ENCODE measurements around the gene HRH1. TPM values are rescaled to one million over a fixed set of nuclear protein-coding genes. Genes with fewer than 3 reads are reported as not detected.

Gene HRH1
- total RNA-seq, 2 donors from 2014 or later, result 17.7 to 48.3 TPM

- Histone ChIP-seq H3K9me3 (no peaks in the 10 kb centered on the region), H3K4me1 (ENCODE audit: control insufficient read depth in 1 of 2, low read depth in 2 of 2) (peaks cover 5 to 16% of the 10 kb centered on the region in 2 donors), H3K4me3 (peak overlapping the region; percentile 30), H3K27me3 (replicated peaks; ENCODE audit: insufficient read depth) (no peaks in the 10 kb centered on the region), H3K27ac (peak overlapping the region; percentile 42 to 81), H3K36me3 (no peaks in the 10 kb centered on the region)
- TF ChIP-seq, protein P1, sequence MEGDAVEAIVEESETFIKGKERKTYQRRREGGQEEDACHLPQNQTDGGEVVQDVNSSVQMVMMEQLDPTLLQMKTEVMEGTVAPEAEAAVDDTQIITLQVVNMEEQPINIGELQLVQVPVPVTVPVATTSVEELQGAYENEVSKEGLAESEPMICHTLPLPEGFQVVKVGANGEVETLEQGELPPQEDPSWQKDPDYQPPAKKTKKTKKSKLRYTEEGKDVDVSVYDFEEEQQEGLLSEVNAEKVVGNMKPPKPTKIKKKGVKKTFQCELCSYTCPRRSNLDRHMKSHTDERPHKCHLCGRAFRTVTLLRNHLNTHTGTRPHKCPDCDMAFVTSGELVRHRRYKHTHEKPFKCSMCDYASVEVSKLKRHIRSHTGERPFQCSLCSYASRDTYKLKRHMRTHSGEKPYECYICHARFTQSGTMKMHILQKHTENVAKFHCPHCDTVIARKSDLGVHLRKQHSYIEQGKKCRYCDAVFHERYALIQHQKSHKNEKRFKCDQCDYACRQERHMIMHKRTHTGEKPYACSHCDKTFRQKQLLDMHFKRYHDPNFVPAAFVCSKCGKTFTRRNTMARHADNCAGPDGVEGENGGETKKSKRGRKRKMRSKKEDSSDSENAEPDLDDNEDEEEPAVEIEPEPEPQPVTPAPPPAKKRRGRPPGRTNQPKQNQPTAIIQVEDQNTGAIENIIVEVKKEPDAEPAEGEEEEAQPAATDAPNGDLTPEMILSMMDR (IDR thresholded peaks at IDR 0.05), result no peak
- ATAC-seq (ENCODE audit: insufficient number of reproducible peaks, low FRiP score, low read depth) (no peak), DNase-seq (ENCODE audit: low spot score) (no peak)
Observed at GRCh38 chr3:11150256-11150655, 4.0 kb upstream of the HRH1 start.

GRCh38 chr3:11152301-11152700, 2.0 kb upstream of the HRH1 start:
- Histone ChIP-seq H3K36me3 (no peaks in the 10 kb centered on the region), H3K27ac (no peak overlapping the region), H3K4me3 (no peak overlapping the region), H3K9me3 (no peaks in the 10 kb centered on the region), H3K27me3 (replicated peaks; ENCODE audit: insufficient read depth) (no peaks in the 10 kb centered on the region), H3K4me1 (ENCODE audit: control insufficient read depth in 1 of 2, low read depth in 2 of 2) (peaks cover 5 to 34% of the 10 kb centered on the region in 2 donors)
- DNase-seq (ENCODE audit: low spot score), result no peak
- no peak for ATAC-seq (ENCODE audit: insufficient number of reproducible peaks, low FRiP score, low read depth)
- TF ChIP-seq, protein P1 (IDR thresholded peaks at IDR 0.05), result no peak

- TF ChIP-seq, protein P1 (IDR thresholded peaks at IDR 0.05), result no peak
- ATAC-seq (ENCODE audit: insufficient number of reproducible peaks, low FRiP score, low read depth), result no peak
- H3K4me3 ChIP-seq, result peak overlapping the region; percentile 91
- no peaks in the 10 kb centered on the region for H3K27me3 ChIP-seq (replicated peaks; ENCODE audit: insufficient read depth)
- peak overlapping the region; percentile 85 to 92 for H3K27ac ChIP-seq
- no peaks in the 10 kb centered on the region for H3K36me3 ChIP-seq
- DNase-seq (ENCODE audit: low spot score), result no peak
- H3K4me1 ChIP-seq (ENCODE audit: control insufficient read depth in 1 of 2, low read depth in 2 of 2), result peaks cover 5 to 48% of the 10 kb centered on the region in 2 donors
- no peaks in the 10 kb centered on the region for H3K9me3 ChIP-seq
Observed at GRCh38 chr3:11154953-11155325, 646 bp downstream of the HRH1 start.

DNA sequence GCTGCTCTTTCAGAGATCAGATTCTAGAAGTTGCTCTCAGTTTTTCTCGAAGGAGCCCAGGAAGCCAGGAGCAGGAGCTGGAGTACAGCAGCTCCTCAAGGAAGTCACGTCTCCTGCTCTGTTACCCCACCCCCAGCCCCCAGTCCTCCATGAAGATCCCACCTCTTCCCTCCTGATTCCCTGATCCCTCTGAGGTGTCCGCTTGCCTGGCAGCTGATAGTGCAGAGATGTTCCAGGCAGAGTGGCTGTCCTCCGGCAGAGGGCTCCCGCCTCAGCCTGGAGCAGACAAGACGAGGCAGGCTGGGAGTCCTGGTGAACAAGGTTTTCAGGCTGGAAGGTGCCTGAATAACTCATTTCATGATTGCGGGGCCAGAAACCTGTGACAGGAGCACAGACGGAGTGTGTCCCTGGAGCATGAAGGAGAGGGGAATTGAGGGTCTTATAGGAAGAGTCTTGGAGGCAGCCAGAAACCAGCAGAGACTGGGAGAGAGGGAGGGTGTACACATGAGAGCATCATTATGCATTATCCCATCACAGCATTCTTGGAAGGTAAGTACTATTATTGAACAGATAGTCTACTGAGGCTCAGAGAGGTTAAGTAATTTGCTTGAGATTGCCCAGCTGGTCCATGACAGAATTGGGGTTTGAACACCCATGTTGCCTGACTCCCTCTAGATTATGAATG, 1.2 kb downstream of the HRH1 start:
- Histone ChIP-seq H3K27ac (peak overlapping the region; percentile 85 to 92), H3K27me3 (replicated peaks; ENCODE audit: insufficient read depth) (no peaks in the 10 kb centered on the region), H3K9me3 (no peaks in the 10 kb centered on the region), H3K36me3 (no peaks in the 10 kb centered on the region), H3K4me3 (peak overlapping the region; percentile 91), H3K4me1 (ENCODE audit: control insufficient read depth in 1 of 2, low read depth in 2 of 2) (peaks cover 3 to 44% of the 10 kb centered on the region in 2 donors)
- peak; percentile 36 for DNase-seq (ENCODE audit: low spot score)
- TF ChIP-seq, protein P1 (IDR thresholded peaks at IDR 0.05), result peak; percentile 67
- ATAC-seq (ENCODE audit: insufficient number of reproducible peaks, low FRiP score, low read depth), result peak; percentile 60

GRCh38 chr3:11156026-11156410, 1.7 kb downstream of the HRH1 start:
- peaks cover 3 to 46% of the 10 kb centered on the region in 2 donors for H3K4me1 ChIP-seq (ENCODE audit: control insufficient read depth in 1 of 2, low read depth in 2 of 2)
- DNase-seq (ENCODE audit: low spot score), result no peak
- H3K4me3 ChIP-seq, result peak overlapping the region; percentile 91

More at GRCh38 chr3:11156026-11156410, 1.7 kb downstream of the HRH1 start:
- ATAC-seq (ENCODE audit: insufficient number of reproducible peaks, low FRiP score, low read depth), result no peak
- TF ChIP-seq, protein P1 (IDR thresholded peaks at IDR 0.05), result no peak
- Histone ChIP-seq H3K27ac (peak overlapping the region; percentile 85 to 92), H3K9me3 (no peaks in the 10 kb centered on the region), H3K27me3 (replicated peaks; ENCODE audit: insufficient read depth) (no peaks in the 10 kb centered on the region), H3K36me3 (no peaks in the 10 kb centered on the region)

Data from thoracic aorta (tissue), 2 donors.